ENCODE data around the gene MRPL54.

MRPL54 gene

GRCh38 chr19:3785451-3785937, 23.0 kb downstream of the MRPL54 start:
- Histone ChIP-seq H3K27me3 (ENCODE audit: control insufficient read depth, insufficient read depth, low read length, poor library complexity, severe bottlenecking) (peaks cover 37% of the 10 kb centered on the region), H3K9me3 (ENCODE audit: control insufficient read depth, low read length) (no peaks in the 10 kb centered on the region), H3K36me3 (ENCODE audit: control insufficient read depth, insufficient read depth, low read length) (no peaks in the 10 kb centered on the region), H3K27ac (ENCODE audit: insufficient read depth, low read depth, low read length, poor library complexity, severe bottlenecking) (no peak overlapping the region), H3K4me3 (ENCODE audit: insufficient read depth, low read depth, low read length) (peak overlapping the region; percentile 42), H3K4me1 (ENCODE audit: control insufficient read depth, insufficient read depth, low read length) (no peaks in the 10 kb centered on the region)
- 4 to 5% methylated on average over 47 of the region's 47 CpGs for WGBS, 2 experiments

- Histone ChIP-seq H3K36me3 (ENCODE audit: control insufficient read depth, insufficient read depth, low read length) (no peaks in the 10 kb centered on the region), H3K27ac (ENCODE audit: insufficient read depth, low read depth, low read length, poor library complexity, severe bottlenecking) (no peak within 1 kb of the TSS), H3K4me3 (ENCODE audit: insufficient read depth, low read depth, low read length) (peak within 1 kb of the TSS; percentile 42), H3K4me1 (ENCODE audit: control insufficient read depth, insufficient read depth, low read length) (no peaks in the 10 kb centered on the region), H3K9me3 (ENCODE audit: control insufficient read depth, low read length) (no peaks in the 10 kb centered on the region), H3K27me3 (ENCODE audit: control insufficient read depth, insufficient read depth, low read length, poor library complexity, severe bottlenecking) (peaks cover 37% of the 10 kb centered on the region)
- 7 to 8% methylated on average over 101 of the region's 101 CpGs for WGBS, 2 experiments
Measured at GRCh38 chr19:3785938-3786824, 23.7 kb downstream of the MRPL54 start, which contains the start of gene MATK. MATK (minus strand) TSS chr19:3786381; CDS start chr19:3785135, 1,246 bp downstream.

GRCh38 chr19:3788996-3789778, 26.7 kb downstream of the MRPL54 start:
- Histone ChIP-seq H3K27me3 (ENCODE audit: control insufficient read depth, insufficient read depth, low read length, poor library complexity, severe bottlenecking) (peaks cover 27% of the 10 kb centered on the region), H3K27ac (ENCODE audit: insufficient read depth, low read depth, low read length, poor library complexity, severe bottlenecking) (no peak overlapping the region), H3K9me3 (ENCODE audit: control insufficient read depth, low read length) (no peaks in the 10 kb centered on the region), H3K4me1 (ENCODE audit: control insufficient read depth, insufficient read depth, low read length) (no peaks in the 10 kb centered on the region), H3K4me3 (ENCODE audit: insufficient read depth, low read depth, low read length) (no peak overlapping the region), H3K36me3 (ENCODE audit: control insufficient read depth, insufficient read depth, low read length) (no peaks in the 10 kb centered on the region)
- 69 to 71% methylated on average over 15 to 16 of the region's 16 CpGs for WGBS, 2 experiments

- Histone ChIP-seq H3K36me3 (ENCODE audit: control insufficient read depth, insufficient read depth, low read length) (no peaks in the 10 kb centered on the region), H3K27me3 (ENCODE audit: control insufficient read depth, insufficient read depth, low read length, poor library complexity, severe bottlenecking) (peaks cover 17% of the 10 kb centered on the region), H3K27ac (ENCODE audit: insufficient read depth, low read depth, low read length, poor library complexity, severe bottlenecking) (no peak overlapping the region), H3K4me3 (ENCODE audit: insufficient read depth, low read depth, low read length) (no peak overlapping the region), H3K9me3 (ENCODE audit: control insufficient read depth, low read length) (no peaks in the 10 kb centered on the region), H3K4me1 (ENCODE audit: control insufficient read depth, insufficient read depth, low read length) (no peaks in the 10 kb centered on the region)
- 79 to 84% methylated on average over 6 of the region's 6 CpGs for WGBS, 2 experiments
Measured at GRCh38 chr19:3790209-3790734, 27.8 kb downstream of the MRPL54 start.

GRCh38 chr19:3790941-3791340, 28.5 kb downstream of the MRPL54 start:
- Histone ChIP-seq H3K4me3 (ENCODE audit: insufficient read depth, low read depth, low read length) (no peak overlapping the region), H3K9me3 (ENCODE audit: control insufficient read depth, low read length) (no peaks in the 10 kb centered on the region), H3K27ac (ENCODE audit: insufficient read depth, low read depth, low read length, poor library complexity, severe bottlenecking) (no peak overlapping the region), H3K36me3 (ENCODE audit: control insufficient read depth, insufficient read depth, low read length) (no peaks in the 10 kb centered on the region), H3K27me3 (ENCODE audit: control insufficient read depth, insufficient read depth, low read length, poor library complexity, severe bottlenecking) (peaks cover 10% of the 10 kb centered on the region), H3K4me1 (ENCODE audit: control insufficient read depth, insufficient read depth, low read length) (no peaks in the 10 kb centered on the region)
- WGBS, 2 experiments: 90 to 91% methylated on average over 7 of the region's 7 CpGs

- Histone ChIP-seq H3K27ac (ENCODE audit: insufficient read depth, low read depth, low read length, poor library complexity, severe bottlenecking) (no peak overlapping the region), H3K9me3 (ENCODE audit: control insufficient read depth, low read length) (no peaks in the 10 kb centered on the region), H3K27me3 (ENCODE audit: control insufficient read depth, insufficient read depth, low read length, poor library complexity, severe bottlenecking) (no peaks in the 10 kb centered on the region), H3K4me3 (ENCODE audit: insufficient read depth, low read depth, low read length) (no peak overlapping the region), H3K36me3 (ENCODE audit: control insufficient read depth, insufficient read depth, low read length) (no peaks in the 10 kb centered on the region), H3K4me1 (ENCODE audit: control insufficient read depth, insufficient read depth, low read length) (no peaks in the 10 kb centered on the region)
- WGBS, 2 experiments: 85 to 87% methylated on average over 2 to 3 of the region's 3 CpGs
Measured at GRCh38 chr19:3792114-3792513, 29.6 kb downstream of the MRPL54 start.

GRCh38 chr19:3793799-3794198, 31.3 kb downstream of the MRPL54 start:
- no peaks in the 10 kb centered on the region for H3K27me3 ChIP-seq (ENCODE audit: control insufficient read depth, insufficient read depth, low read length, poor library complexity, severe bottlenecking)
- no peaks in the 10 kb centered on the region for H3K36me3 ChIP-seq (ENCODE audit: control insufficient read depth, insufficient read depth, low read length)
- no peak overlapping the region for H3K27ac ChIP-seq (ENCODE audit: insufficient read depth, low read depth, low read length, poor library complexity, severe bottlenecking)
- H3K4me1 ChIP-seq (ENCODE audit: control insufficient read depth, insufficient read depth, low read length): no peaks in the 10 kb centered on the region
- WGBS, 2 experiments: 90 to 92% methylated on average over 3 of the region's 3 CpGs
- H3K4me3 ChIP-seq (ENCODE audit: insufficient read depth, low read depth, low read length): no peak overlapping the region
- no peaks in the 10 kb centered on the region for H3K9me3 ChIP-seq (ENCODE audit: control insufficient read depth, low read length)

GRCh38 chr19:3796358-3796757, 33.9 kb downstream of the MRPL54 start:
- Histone ChIP-seq H3K36me3 (ENCODE audit: control insufficient read depth, insufficient read depth, low read length) (no peaks in the 10 kb centered on the region), H3K27ac (ENCODE audit: insufficient read depth, low read depth, low read length, poor library complexity, severe bottlenecking) (no peak overlapping the region)
- 91 to 97% methylated on average over 2 of the region's 2 CpGs for WGBS, 2 experiments

GRCh38 chr19:3798137-3798536, 35.7 kb downstream of the MRPL54 start:
- Histone ChIP-seq H3K27me3 (ENCODE audit: control insufficient read depth, insufficient read depth, low read length, poor library complexity, severe bottlenecking) (peaks cover 37% of the 10 kb centered on the region), H3K9me3 (ENCODE audit: control insufficient read depth, low read length) (no peaks in the 10 kb centered on the region), H3K4me1 (ENCODE audit: control insufficient read depth, insufficient read depth, low read length) (peaks cover 4% of the 10 kb centered on the region), H3K4me3 (ENCODE audit: insufficient read depth, low read depth, low read length) (no peak overlapping the region), H3K27ac (ENCODE audit: insufficient read depth, low read depth, low read length, poor library complexity, severe bottlenecking) (no peak overlapping the region), H3K36me3 (ENCODE audit: control insufficient read depth, insufficient read depth, low read length) (no peaks in the 10 kb centered on the region)
- 78% methylated on average over 6 of the region's 6 CpGs for WGBS, 2 experiments

More at GRCh38 chr19:3796358-3796757, 33.9 kb downstream of the MRPL54 start:
- H3K4me1 ChIP-seq (ENCODE audit: control insufficient read depth, insufficient read depth, low read length): peaks cover 3% of the 10 kb centered on the region
- H3K9me3 ChIP-seq (ENCODE audit: control insufficient read depth, low read length): no peaks in the 10 kb centered on the region
- H3K27me3 ChIP-seq (ENCODE audit: control insufficient read depth, insufficient read depth, low read length, poor library complexity, severe bottlenecking): peaks cover 20% of the 10 kb centered on the region
- H3K4me3 ChIP-seq (ENCODE audit: insufficient read depth, low read depth, low read length): no peak overlapping the region

GRCh38 chr19:3800996-3801395, 38.5 kb downstream of the MRPL54 start:
- Histone ChIP-seq H3K9me3 (ENCODE audit: control insufficient read depth, low read length) (no peaks in the 10 kb centered on the region), H3K4me3 (ENCODE audit: insufficient read depth, low read depth, low read length) (no peak overlapping the region), H3K4me1 (ENCODE audit: control insufficient read depth, insufficient read depth, low read length) (peaks cover 4% of the 10 kb centered on the region), H3K27me3 (ENCODE audit: control insufficient read depth, insufficient read depth, low read length, poor library complexity, severe bottlenecking) (peaks cover 37% of the 10 kb centered on the region), H3K36me3 (ENCODE audit: control insufficient read depth, insufficient read depth, low read length) (no peaks in the 10 kb centered on the region), H3K27ac (ENCODE audit: insufficient read depth, low read depth, low read length, poor library complexity, severe bottlenecking) (no peak overlapping the region)
- 54 to 56% methylated on average over 21 of the region's 21 CpGs for WGBS, 2 experiments

All from ectodermal cell (in vitro differentiated cells).